K562 treated with DMSO at 1 percent for 24 hours (cell line): ENCODE measurements around the gene ZMYM1. TPM values are rescaled to one million over a fixed set of nuclear protein-coding genes. Genes with fewer than 3 reads are reported as not detected.

Experiments
- total RNA-seq: library from RNA; unstranded; fragments of 300-600 nt; gene quantifications from 2 replicates; pipeline ENCODE4 v1.2.3, GENCODE V29; 2022; ENCODE audit warnings: low read depth; ENCODE audit not compliant: insufficient read depth

Gene ZMYM1
- 4.9 and 8.0 TPM in 2 replicates for total RNA-seq

GRCh38 chr1:35079003-35079930 lies at the start of gene ZMYM1:
Gene ZMYM1, plus strand, starts transcription at chr1:35079385. Its CDS starts 14,603 bp downstream, at chr1:35093988.

Other genes starting within 250 kb of the ZMYM1 start
- gene SMIM12, start 219.6 kb upstream of the ZMYM1 start, total RNA-seq: 46.5 and 49.0 TPM in 2 replicates
- 0.09 TPM in 1 of 2 replicates, not detected in the other for gene DLGAP3, start 149.7 kb upstream of the ZMYM1 start, total RNA-seq
- 25.5 and 29.4 TPM in 2 replicates for gene TMEM35B, start 94.0 kb upstream of the ZMYM1 start, total RNA-seq
- gene ZMYM6, start 47.4 kb upstream of the ZMYM1 start, total RNA-seq: 4.4 and 6.2 TPM in 2 replicates
- 272 and 295 TPM in 2 replicates for gene SFPQ, start 113.8 kb downstream of the ZMYM1 start, total RNA-seq
- gene ZMYM4, start 189.3 kb downstream of the ZMYM1 start, total RNA-seq: 31.6 and 36.8 TPM in 2 replicates